ENCODE results near the gene KLK15.
"Not testable (repeated sequence)": the region's sequence is repeated elsewhere in the genome, so short reads cannot be mapped to it uniquely, and the experiment has no call there.

Gene KLK15

GRCh38 chr19:50794876-50795663 lies 38.3 kb downstream of the KLK15 start:
- peak in 1 of 4 experiments; percentile 29 for DNase-seq

GRCh38 chr19:50794074-50794875 lies 39.1 kb downstream of the KLK15 start:
- DNase-seq, result no peak

GRCh38 chr19:50793558-50794065 lies 39.8 kb downstream of the KLK15 start:
- no peak for DNase-seq

GRCh38 chr19:50792272-50793250 lies 40.8 kb downstream of the KLK15 start:
- DNase-seq, result no peak

- DNase-seq, result no peak
Measured at GRCh38 chr19:50791594-50792271, 41.6 kb downstream of the KLK15 start.

GRCh38 chr19:50790922-50791467 lies 42.4 kb downstream of the KLK15 start:
- DNase-seq, result no peak

- DNase-seq, result no peak
Measured at GRCh38 chr19:50790396-50790795, 43.0 kb downstream of the KLK15 start, which contains the start of gene ACP4. Gene ACP4, plus strand, starts transcription at chr19:50790415. Its CDS starts 0 bp downstream, at chr19:50790415.

GRCh38 chr19:50785329-50785728 lies 48.0 kb downstream of the KLK15 start:
- no peak for DNase-seq

GRCh38 chr19:50784710-50785109 lies 48.7 kb downstream of the KLK15 start:
- no peak for DNase-seq

- not testable (repeated sequence) for DNase-seq
Measured at GRCh38 chr19:50783848-50784152, 49.6 kb downstream of the KLK15 start.

GRCh38 chr19:50780753-50781435 lies 52.5 kb downstream of the KLK15 start:
- no peak for DNase-seq

GRCh38 chr19:50779504-50780457 lies 53.6 kb downstream of the KLK15 start:
- DNase-seq, result no peak

GRCh38 chr19:50778906-50779430 lies 54.4 kb downstream of the KLK15 start:
- DNase-seq, result no peak

- peak; percentile 54 to 83 (median 68) for DNase-seq
Measured at GRCh38 chr19:50777830-50778303, 55.5 kb downstream of the KLK15 start.

GRCh38 chr19:50777261-50777660 lies 56.1 kb downstream of the KLK15 start:
- no peak for DNase-seq

GRCh38 chr19:50776131-50776530 lies 57.2 kb downstream of the KLK15 start:
- DNase-seq, result no peak

All from suppressor macrophage (primary cell).